GM12878 (cell line): ENCODE measurements around the gene DOK4.

Experiments used
- NFIC ChIP-seq: IDR thresholded peaks from 2 replicates; pipeline ENCODE4 v1.6.1; 2012; ENCODE audit warnings: low read depth, mild to moderate bottlenecking, inconsistent platforms, low read length, moderate library complexity
- POLR2AphosphoS5 ChIP-seq: IDR thresholded peaks from 2 replicates; pipeline ENCODE4 v1.6.1; 2011; ENCODE audit warnings: mild to moderate bottlenecking, low read length, inconsistent platforms

- no peak for TF ChIP-seq POLR2AphosphoS5
- no peak for TF ChIP-seq NFIC
Measured at GRCh38 chr16:57423152-57423551, 63.1 kb downstream of the DOK4 start.
